ENCODE measurements around the gene RANBP1. TPM values are rescaled to one million over a fixed set of nuclear protein-coding genes. Genes with fewer than 3 reads are reported as not detected.

RANBP1 gene
- total RNA-seq, 1 experiment from 2014 or later, result 168 TPM

GRCh38 chr22:20140107-20140445 lies 24.2 kb downstream of the RANBP1 start:
- Histone ChIP-seq H3F3A (ENCODE audit: insufficient read depth, low read depth) (no peaks in the 10 kb centered on the region), H2AFZ (no peak overlapping the region), H3K9me3 (ENCODE audit: insufficient read depth, low read depth) (no peaks in the 10 kb centered on the region), H3K79me2 (ENCODE audit: low read depth) (no peaks in the 10 kb centered on the region), H3K9me2 (ENCODE audit: insufficient read depth) (no peaks in the 10 kb centered on the region), H3K4me3 (no peak overlapping the region), H3K27ac (no peak overlapping the region), H3K4me1 (replicated peaks; ENCODE audit: insufficient read depth) (no peaks in the 10 kb centered on the region), H3K27me3 (ENCODE audit: insufficient read depth, low read depth) (no peaks in the 10 kb centered on the region), H4K20me1 (ENCODE audit: insufficient read depth) (peaks cover 2% of the 10 kb centered on the region; the same call in 1 of the 2 replicates), H3K4me2 (no peak overlapping the region), H3K36me3 (ENCODE audit: low read depth) (no peaks in the 10 kb centered on the region)
- TF ChIP-seq EZH2 (IDR thresholded peaks at IDR 0.05; ENCODE audit: low read depth) (no peak), CTCF (conservative IDR thresholded peaks at IDR 0.05) (no peak)
- CTCF ChIA-PET, result no interaction called here
- intact Hi-C loops (cut with micrococcal nuclease; ENCODE audit: unreplicated experiment), result no loop called here
- DNase-seq, result no peak
- BruUV-seq (replicated peaks), result no TSS peak
- POLR2A ChIA-PET (ENCODE audit: unreplicated experiment), result no interaction called here

GRCh38 chr22:20140521-20140964 lies 24.6 kb downstream of the RANBP1 start:
- no peak for TF ChIP-seq EZH2 (IDR thresholded peaks at IDR 0.05; ENCODE audit: low read depth)
- TF ChIP-seq CTCF (conservative IDR thresholded peaks at IDR 0.05), result no peak
- no peak overlapping the region for H3K27ac ChIP-seq
- H3F3A ChIP-seq (ENCODE audit: insufficient read depth, low read depth), result no peaks in the 10 kb centered on the region
- H2AFZ ChIP-seq, result no peak overlapping the region
- no TSS peak for BruUV-seq (replicated peaks)
- H3K36me3 ChIP-seq (ENCODE audit: low read depth), result no peaks in the 10 kb centered on the region
- H3K4me1 ChIP-seq (replicated peaks; ENCODE audit: insufficient read depth), result no peaks in the 10 kb centered on the region
- no peaks in the 10 kb centered on the region for H3K79me2 ChIP-seq (ENCODE audit: low read depth)
- CTCF ChIA-PET, result no interaction called here
- POLR2A ChIA-PET (ENCODE audit: unreplicated experiment), result no interaction called here
- no peaks in the 10 kb centered on the region for H4K20me1 ChIP-seq (ENCODE audit: insufficient read depth)
- H3K4me3 ChIP-seq, result no peak overlapping the region
- H3K9me3 ChIP-seq (ENCODE audit: insufficient read depth, low read depth), result no peaks in the 10 kb centered on the region
- no peak for DNase-seq
- H3K4me2 ChIP-seq, result no peak overlapping the region
- intact Hi-C loops (cut with micrococcal nuclease; ENCODE audit: unreplicated experiment), result no loop called here
- no peaks in the 10 kb centered on the region for H3K27me3 ChIP-seq (ENCODE audit: insufficient read depth, low read depth)
- no peaks in the 10 kb centered on the region for H3K9me2 ChIP-seq (ENCODE audit: insufficient read depth)

GRCh38 chr22:20141186-20142077 lies 25.5 kb downstream of the RANBP1 start:
- CTCF ChIA-PET, result no interaction called here
- POLR2A ChIA-PET (ENCODE audit: unreplicated experiment), result no interaction called here
- Histone ChIP-seq H3K79me2 (ENCODE audit: low read depth) (no peaks in the 10 kb centered on the region), H3K4me1 (replicated peaks; ENCODE audit: insufficient read depth) (no peaks in the 10 kb centered on the region), H3K4me2 (no peak overlapping the region), H3K9me2 (ENCODE audit: insufficient read depth) (no peaks in the 10 kb centered on the region), H3K27ac (no peak overlapping the region), H2AFZ (no peak overlapping the region), H3K4me3 (no peak overlapping the region), H3K27me3 (ENCODE audit: insufficient read depth, low read depth) (no peaks in the 10 kb centered on the region), H3F3A (ENCODE audit: insufficient read depth, low read depth) (no peaks in the 10 kb centered on the region), H3K9me3 (ENCODE audit: insufficient read depth, low read depth) (no peaks in the 10 kb centered on the region), H3K36me3 (ENCODE audit: low read depth) (no peaks in the 10 kb centered on the region), H4K20me1 (ENCODE audit: insufficient read depth) (no peaks in the 10 kb centered on the region)
- no TSS peak for BruUV-seq (replicated peaks)
- TF ChIP-seq CTCF (conservative IDR thresholded peaks at IDR 0.05) (no peak), EZH2 (IDR thresholded peaks at IDR 0.05; ENCODE audit: low read depth) (no peak)
- DNase-seq, result no peak
- intact Hi-C loops (cut with micrococcal nuclease; ENCODE audit: unreplicated experiment), result no loop called here
